GM18909 (cell line): ENCODE measurements around the gene DIABLO.

ENCODE experiments used
- ATAC-seq: cut with Tn5 transposase; IDR thresholded peaks from one replicate; pipeline ENCODE4 v1.9.1; 2021; ENCODE audit warnings: mild to moderate bottlenecking; ENCODE audit not compliant: unreplicated experiment, poor library complexity

The DIABLO gene

DNA sequence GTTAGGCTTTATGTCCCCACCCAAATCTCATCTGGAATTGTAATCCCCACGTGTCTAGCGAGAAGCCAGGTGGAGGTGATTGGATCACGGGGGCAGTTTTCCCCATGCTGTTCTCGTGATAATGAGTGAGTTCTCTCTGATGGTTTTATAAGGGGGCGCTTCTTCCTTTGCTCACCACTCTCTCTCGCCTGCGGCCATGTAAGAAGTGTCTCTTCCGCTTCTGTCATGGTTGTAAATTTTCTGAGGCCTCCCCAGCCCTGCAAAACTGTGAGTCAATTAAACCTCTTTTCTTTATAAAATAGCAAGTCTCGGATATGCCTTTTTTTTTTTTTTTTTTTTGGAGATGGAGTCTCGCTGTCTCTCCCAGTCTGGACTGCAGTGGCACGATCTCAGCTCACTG lies 65.1 kb downstream of the DIABLO start:
- ATAC-seq, result no peak

DNA sequence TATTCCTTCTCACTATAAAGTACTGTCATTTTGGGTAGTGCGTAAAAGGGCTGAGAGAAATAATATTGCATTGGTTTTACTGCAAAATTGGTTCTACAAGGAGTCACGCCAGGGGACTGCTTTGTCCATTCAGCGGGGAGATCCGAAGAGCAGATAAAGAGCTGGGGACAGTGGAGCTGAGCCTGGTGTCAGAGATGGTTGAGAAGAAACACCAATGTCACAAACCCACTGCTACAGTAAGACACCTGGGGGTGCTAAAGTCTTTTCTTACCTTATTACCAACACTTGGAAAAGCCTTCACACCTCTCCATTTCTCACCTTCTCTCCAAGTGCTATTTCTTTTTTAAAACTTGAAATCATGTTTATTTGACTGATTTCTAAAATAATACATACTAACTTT lies 66.0 kb downstream of the DIABLO start:
- ATAC-seq, result no peak

DNA sequence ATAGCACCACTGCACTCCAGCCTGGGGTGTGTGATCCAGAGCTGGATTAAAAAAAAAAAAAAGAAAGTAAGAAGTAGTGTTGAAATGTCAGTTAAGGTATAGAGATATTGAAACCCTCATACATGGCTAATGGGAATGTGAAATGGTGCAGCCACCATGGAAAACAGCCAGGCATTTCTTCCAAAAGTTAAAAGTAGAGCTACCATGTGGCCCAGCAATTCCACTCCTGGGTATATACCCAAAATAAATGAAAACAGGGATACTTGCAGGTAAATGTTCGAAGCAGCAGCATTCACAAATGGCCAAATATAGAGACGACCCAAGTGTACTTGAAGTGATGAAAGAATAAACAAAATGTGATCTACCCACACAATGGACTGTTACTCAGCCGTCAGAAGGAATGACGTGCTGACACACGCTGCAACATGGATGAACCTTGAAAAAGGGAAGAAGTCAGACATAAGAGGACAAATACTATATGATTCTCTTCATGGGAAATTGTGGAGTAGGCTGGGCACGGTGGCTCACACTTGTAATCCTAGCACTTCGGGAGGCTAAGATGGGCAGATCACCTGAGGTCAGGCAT lies 67.1 kb downstream of the DIABLO start:
- no peak for ATAC-seq
